IPS-18a (cell line): Measurements from ENCODE around the gene SSBP2.

Experiments used
- H3K27ac ChIP-seq: one replicate; pipeline ENCODE4 v1.5.1; 2013; ENCODE audit warnings: low read length
- H3K27me3 ChIP-seq: one replicate; pipeline ENCODE4 v1.6.1; 2013; ENCODE audit warnings: mild to moderate bottlenecking, low read length; ENCODE audit not compliant: control insufficient read depth, insufficient read depth
- H3K36me3 ChIP-seq: one replicate; pipeline ENCODE4 v1.6.1; 2013; ENCODE audit warnings: low read depth, low read length; ENCODE audit not compliant: control insufficient read depth
- H3K4me1 ChIP-seq: one replicate; pipeline ENCODE4 v1.6.1; 2013; ENCODE audit warnings: low read depth, low read length; ENCODE audit not compliant: control insufficient read depth
- H3K4me3 ChIP-seq: one replicate; pipeline ENCODE4 v1.5.1; 2013; ENCODE audit warnings: low read length
- H3K9ac ChIP-seq: one replicate; pipeline ENCODE4 v1.6.1; 2013; ENCODE audit warnings: mild to moderate bottlenecking, low read length, moderate library complexity
- H3K9me3 ChIP-seq: one replicate; pipeline ENCODE4 v1.6.1; 2013; ENCODE audit warnings: low read depth, low read length; ENCODE audit not compliant: control insufficient read depth

SSBP2 gene

DNA sequence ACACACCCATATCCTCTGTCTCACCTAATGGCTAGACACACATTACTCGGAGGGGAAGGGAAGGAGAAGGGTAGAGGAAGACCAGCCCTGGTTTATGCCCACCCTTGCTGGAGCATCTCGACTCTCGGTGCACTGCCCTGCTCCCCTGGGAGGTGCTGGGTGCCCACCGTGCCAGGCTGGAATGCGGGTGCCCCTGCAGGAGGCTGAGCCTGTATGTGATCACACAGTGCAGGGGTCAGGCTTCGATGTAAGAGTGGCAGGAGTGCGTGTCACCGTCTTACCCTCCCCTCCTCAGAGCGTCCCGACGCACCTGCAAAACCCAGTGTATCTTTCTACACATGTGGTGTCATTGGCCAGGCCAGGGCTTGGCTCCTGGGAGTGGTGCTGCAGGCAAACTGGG lies 349.6 kb downstream of the SSBP2 start:
- Histone ChIP-seq H3K9me3 (no peaks in the 10 kb centered on the region), H3K36me3 (no peaks in the 10 kb centered on the region), H3K4me1 (no peaks in the 10 kb centered on the region), H3K27ac (no peak overlapping the region), H3K9ac (no peak overlapping the region), H3K4me3 (no peak overlapping the region), H3K27me3 (no peaks in the 10 kb centered on the region)

DNA sequence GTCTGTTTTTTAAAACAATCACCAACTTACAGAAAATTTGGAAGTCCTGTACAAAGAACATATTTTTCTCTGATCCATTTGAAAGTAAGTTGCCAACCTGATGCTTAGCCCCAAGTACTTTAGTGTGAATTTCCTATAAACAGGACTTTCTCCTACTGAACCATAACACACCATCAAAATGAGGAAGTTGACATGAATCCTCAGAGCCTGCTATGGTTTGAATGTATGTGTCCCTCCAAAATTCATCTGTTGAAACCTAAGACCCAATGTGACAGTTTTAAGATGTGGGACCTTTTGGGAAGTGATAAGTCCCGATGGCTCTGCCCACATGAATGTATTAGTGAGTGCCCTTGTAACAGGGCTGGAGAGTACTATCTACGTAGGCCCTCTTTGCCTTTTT lies 350.5 kb downstream of the SSBP2 start:
- H3K9me3 ChIP-seq: no peaks in the 10 kb centered on the region
- H3K4me1 ChIP-seq: no peaks in the 10 kb centered on the region
- no peaks in the 10 kb centered on the region for H3K27me3 ChIP-seq
- H3K27ac ChIP-seq: no peak overlapping the region
- no peaks in the 10 kb centered on the region for H3K36me3 ChIP-seq
- no peak overlapping the region for H3K9ac ChIP-seq
- no peak overlapping the region for H3K4me3 ChIP-seq

DNA sequence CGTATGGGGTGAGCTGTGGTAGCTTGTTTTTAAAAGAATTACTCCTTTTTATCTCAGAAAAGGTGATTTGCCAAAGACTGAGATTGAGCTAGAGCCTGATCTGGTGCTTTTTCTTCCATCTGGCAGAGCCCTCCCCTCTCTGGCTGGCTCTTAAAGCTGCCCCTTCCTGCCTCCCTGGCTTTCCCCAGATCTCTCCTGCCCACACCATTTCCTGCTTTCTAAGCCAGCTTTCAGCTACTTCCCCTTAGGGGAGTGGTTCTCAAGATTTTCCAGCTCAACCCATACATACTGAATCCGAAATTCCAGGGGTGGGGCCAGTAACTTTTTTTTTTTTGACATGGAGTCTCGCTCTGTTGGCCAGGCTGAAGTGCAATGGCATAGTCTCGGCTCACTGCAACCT lies 352.2 kb downstream of the SSBP2 start:
- no peaks in the 10 kb centered on the region for H3K4me1 ChIP-seq
- H3K27me3 ChIP-seq: peaks cover 10% of the 10 kb centered on the region
- H3K4me3 ChIP-seq: no peak overlapping the region
- no peak overlapping the region for H3K9ac ChIP-seq
- H3K27ac ChIP-seq: no peak overlapping the region
- no peaks in the 10 kb centered on the region for H3K36me3 ChIP-seq
- no peaks in the 10 kb centered on the region for H3K9me3 ChIP-seq

DNA sequence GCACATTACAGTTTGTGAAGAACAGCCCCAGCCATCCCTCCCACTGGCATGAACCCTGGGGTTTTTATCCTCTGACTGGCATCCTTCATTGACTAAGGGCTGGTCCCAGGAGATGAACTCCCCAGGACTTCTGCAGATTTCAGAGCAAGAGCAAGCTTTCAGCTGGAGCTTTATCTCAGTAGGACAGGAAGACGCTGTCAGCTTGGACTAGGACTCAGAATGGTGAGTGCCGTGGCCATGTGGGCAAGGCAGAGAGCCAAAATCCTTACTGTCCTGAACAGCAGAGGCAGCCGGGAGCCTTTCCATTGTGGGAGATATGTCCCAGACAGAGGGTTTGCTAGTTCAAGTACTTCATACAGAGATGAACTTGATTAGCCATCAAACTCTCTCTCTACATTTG lies 353.7 kb downstream of the SSBP2 start:
- H3K4me1 ChIP-seq: no peaks in the 10 kb centered on the region
- H3K27me3 ChIP-seq: peaks cover 23% of the 10 kb centered on the region
- H3K9me3 ChIP-seq: no peaks in the 10 kb centered on the region

DNA sequence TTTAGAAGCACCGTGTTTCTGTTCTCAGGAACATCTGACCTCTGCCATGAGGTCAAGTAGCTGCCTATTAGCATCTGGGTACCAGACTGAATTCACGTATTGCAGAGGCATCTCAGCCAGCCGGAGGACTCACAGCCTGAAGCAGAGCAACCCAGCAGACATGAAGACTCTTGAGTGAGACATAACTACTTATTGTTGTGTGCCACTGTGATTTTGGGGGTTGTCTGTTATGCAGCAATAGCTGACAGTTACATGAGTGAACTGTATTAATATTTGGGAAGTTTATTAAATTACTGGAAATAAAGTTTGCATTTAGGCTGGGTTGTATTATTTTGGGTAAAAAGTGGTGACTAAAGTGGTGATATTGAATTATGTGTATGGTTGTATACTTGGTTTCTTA lies 355.6 kb downstream of the SSBP2 start:
- Histone ChIP-seq H3K9me3 (no peaks in the 10 kb centered on the region), H3K27ac (no peak overlapping the region), H3K4me3 (no peak overlapping the region), H3K4me1 (no peaks in the 10 kb centered on the region), H3K9ac (no peak overlapping the region), H3K27me3 (peaks cover 23% of the 10 kb centered on the region), H3K36me3 (no peaks in the 10 kb centered on the region)

More for the DNA sequence above, 353.7 kb downstream of the SSBP2 start:
- no peak overlapping the region for H3K27ac ChIP-seq
- no peaks in the 10 kb centered on the region for H3K36me3 ChIP-seq
- H3K9ac ChIP-seq: no peak overlapping the region
- no peak overlapping the region for H3K4me3 ChIP-seq

GRCh38 chr5:81393783-81394718 lies 356.8 kb downstream of the SSBP2 start, which contains the start of gene ACOT12:
Gene ACOT12, minus strand, starts transcription at chr5:81394134. Its CDS starts 20 bp downstream, at chr5:81394114.
- Histone ChIP-seq H3K27ac (no peak within 1 kb of the TSS), H3K9me3 (no peaks in the 10 kb centered on the region), H3K4me1 (no peaks in the 10 kb centered on the region), H3K36me3 (no peaks in the 10 kb centered on the region), H3K27me3 (peaks cover 23% of the 10 kb centered on the region), H3K4me3 (peak within 1 kb of the TSS; percentile 59), H3K9ac (no peak within 1 kb of the TSS)

DNA sequence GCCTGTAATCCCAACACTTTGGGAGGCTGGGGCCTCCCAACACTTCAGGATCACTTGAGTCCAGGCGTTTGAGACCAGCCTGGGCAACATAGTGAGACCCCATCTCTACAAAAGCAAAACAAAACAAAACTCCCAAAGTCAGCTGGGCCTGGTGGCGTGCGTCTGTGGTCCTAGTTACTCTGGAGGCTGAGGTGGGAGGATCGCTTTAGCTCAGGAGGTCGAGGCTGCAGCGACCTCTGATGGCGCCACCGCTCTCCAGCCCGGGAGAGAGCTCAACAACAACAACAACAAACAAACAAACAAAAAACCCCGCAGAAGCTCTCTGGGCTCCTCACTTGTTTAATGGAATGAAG lies 357.5 kb downstream of the SSBP2 start:
- Histone ChIP-seq H3K9ac (no peak overlapping the region), H3K9me3 (no peaks in the 10 kb centered on the region), H3K4me1 (no peaks in the 10 kb centered on the region), H3K27ac (no peak overlapping the region), H3K27me3 (peaks cover 23% of the 10 kb centered on the region), H3K36me3 (no peaks in the 10 kb centered on the region), H3K4me3 (peak overlapping the region; percentile 59)

- Histone ChIP-seq H3K36me3 (no peaks in the 10 kb centered on the region), H3K27me3 (peaks cover 13% of the 10 kb centered on the region), H3K4me3 (no peak overlapping the region), H3K4me1 (no peaks in the 10 kb centered on the region), H3K27ac (no peak overlapping the region), H3K9me3 (no peaks in the 10 kb centered on the region), H3K9ac (no peak overlapping the region)
Measured at GRCh38 chr5:81389025-81389424, 361.9 kb downstream of the SSBP2 start.

DNA sequence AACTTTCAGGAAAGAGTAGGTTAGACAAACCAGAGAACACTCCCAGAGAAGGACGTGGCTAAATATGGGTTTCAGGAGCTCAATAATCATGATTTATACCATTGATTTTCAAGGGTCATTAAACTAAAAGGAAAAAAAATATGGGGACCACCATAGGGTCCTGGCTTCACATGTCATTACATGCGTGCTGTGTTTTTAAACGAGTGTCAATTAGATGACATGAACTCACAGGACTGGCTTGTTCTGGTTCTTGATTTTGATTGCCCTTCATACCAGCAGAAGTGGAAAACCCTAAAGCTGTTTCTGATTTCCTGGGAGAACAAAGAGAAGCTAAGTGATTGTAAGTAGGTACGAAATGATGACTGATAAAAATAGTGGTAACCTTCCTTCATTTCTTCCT lies 362.7 kb downstream of the SSBP2 start:
- Histone ChIP-seq H3K9me3 (no peaks in the 10 kb centered on the region), H3K27ac (no peak overlapping the region), H3K4me3 (no peak overlapping the region), H3K9ac (no peak overlapping the region), H3K4me1 (no peaks in the 10 kb centered on the region), H3K27me3 (peaks cover 8% of the 10 kb centered on the region), H3K36me3 (no peaks in the 10 kb centered on the region)

DNA sequence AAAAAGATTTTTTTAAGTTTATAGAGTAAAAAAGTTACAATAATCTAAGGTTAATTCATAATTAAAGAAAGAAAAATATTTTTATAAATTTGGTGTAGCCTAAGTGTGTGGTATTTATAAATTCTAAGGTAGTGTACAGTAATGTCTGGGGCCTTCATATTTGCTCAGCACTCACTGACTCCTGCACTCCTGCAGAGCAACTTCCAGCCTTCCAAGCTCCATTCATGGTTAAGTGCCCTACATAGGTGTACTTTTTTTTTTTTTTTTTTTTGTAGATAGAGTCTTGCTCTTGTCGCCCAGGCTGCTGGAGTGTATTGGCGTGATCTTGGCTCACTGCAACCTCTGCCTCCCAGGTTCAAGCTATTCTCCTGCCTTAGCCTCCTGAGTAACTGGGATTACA lies 367.0 kb downstream of the SSBP2 start:
- H3K4me3 ChIP-seq: no peak overlapping the region
- H3K9me3 ChIP-seq: no peaks in the 10 kb centered on the region
- no peak overlapping the region for H3K27ac ChIP-seq
- H3K27me3 ChIP-seq: no peaks in the 10 kb centered on the region
- no peaks in the 10 kb centered on the region for H3K4me1 ChIP-seq
- H3K36me3 ChIP-seq: no peaks in the 10 kb centered on the region
- no peak overlapping the region for H3K9ac ChIP-seq

- Histone ChIP-seq H3K27me3 (no peaks in the 10 kb centered on the region), H3K27ac (no peak overlapping the region), H3K4me1 (no peaks in the 10 kb centered on the region), H3K9me3 (no peaks in the 10 kb centered on the region), H3K9ac (no peak overlapping the region), H3K36me3 (no peaks in the 10 kb centered on the region), H3K4me3 (no peak overlapping the region)
Measured at GRCh38 chr5:81371354-81371876, 379.5 kb downstream of the SSBP2 start.

- H3K9me3 ChIP-seq: no peaks in the 10 kb centered on the region
- no peaks in the 10 kb centered on the region for H3K36me3 ChIP-seq
- H3K4me3 ChIP-seq: no peak overlapping the region
- H3K27me3 ChIP-seq: no peaks in the 10 kb centered on the region
- no peaks in the 10 kb centered on the region for H3K4me1 ChIP-seq
- no peak overlapping the region for H3K9ac ChIP-seq
- no peak overlapping the region for H3K27ac ChIP-seq
Measured at GRCh38 chr5:81370912-81371311, 380.0 kb downstream of the SSBP2 start.
